Stimulated activated CD4-positive, alpha-beta T cell treated with anti-CD3 and anti-CD28 coated beads, TNF-alpha, amount 100 ng/mL, for 4 hours (primary cell): ENCODE measurements around the gene CIBAR2.
"Not testable (repeated sequence)": the region's sequence is repeated elsewhere in the genome, so short reads cannot be mapped to it uniquely, and the experiment has no call there.

Experiments used
- DNase-seq, 3 experiments: peaks; one replicate each; pipeline ENCODE4 v3.0.0-alpha.2; 2020; ENCODE audit warnings: low read depth in 3 of 3

Gene CIBAR2

DNA sequence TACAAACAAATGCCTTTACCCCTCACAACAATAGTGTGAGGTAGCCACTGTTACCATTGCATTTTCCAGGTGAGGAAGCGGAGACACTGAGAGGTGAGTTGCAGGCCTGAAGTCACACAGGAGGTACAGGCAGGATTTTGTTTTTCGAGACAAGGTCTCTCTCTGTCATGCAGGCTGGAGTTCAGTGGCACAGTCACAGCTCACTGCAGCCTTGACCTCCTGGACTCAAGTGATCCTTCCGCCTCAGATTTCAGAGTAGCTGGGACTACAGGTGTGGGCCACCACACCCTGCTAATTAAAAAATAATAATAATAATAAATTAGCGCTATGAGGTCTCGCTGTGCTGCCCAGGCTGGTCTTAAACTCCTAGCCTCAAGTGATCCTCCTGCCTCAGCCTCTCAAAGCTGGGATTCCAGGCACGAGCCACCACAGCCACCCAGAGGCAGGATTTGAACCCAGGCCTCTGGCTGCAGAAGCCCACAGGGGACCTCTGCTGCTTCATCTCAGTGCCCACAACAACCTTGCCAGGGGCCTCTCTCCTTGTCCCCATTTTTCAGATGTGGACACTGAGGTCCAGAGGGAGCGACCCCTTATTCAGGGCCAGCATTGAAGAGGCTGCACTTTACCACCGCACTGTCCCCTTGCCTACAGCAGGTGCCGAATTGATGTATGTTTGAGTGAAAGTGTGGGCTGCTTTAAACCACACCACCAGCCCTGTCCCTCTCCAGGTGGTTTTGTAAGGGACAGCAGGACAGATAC is 16.0 kb upstream of the CIBAR2 start:
- DNase-seq = no peak

GRCh38 chr16:85127379-85127723 is 15.1 kb upstream of the CIBAR2 start:
- no peak for DNase-seq

GRCh38 chr16:85126705-85127378 is 14.6 kb upstream of the CIBAR2 start:
- DNase-seq = peak; percentile 38 to 57 (median 52)

DNA sequence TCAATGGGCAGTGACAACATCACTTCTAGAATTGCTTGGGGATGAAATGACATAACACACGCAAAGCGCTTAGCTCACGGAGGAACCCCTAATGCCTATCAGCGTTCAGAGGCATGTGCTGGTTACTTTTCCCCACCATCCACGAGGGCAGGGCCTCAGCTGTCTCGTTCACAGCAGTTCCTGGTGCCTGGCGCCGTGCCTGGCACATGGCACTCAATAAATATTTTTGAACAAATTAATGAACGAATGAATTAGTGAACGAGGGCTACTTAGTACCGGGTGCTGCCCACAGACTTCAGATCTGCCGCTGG is 14.1 kb upstream of the CIBAR2 start:
- no peak for DNase-seq

DNA sequence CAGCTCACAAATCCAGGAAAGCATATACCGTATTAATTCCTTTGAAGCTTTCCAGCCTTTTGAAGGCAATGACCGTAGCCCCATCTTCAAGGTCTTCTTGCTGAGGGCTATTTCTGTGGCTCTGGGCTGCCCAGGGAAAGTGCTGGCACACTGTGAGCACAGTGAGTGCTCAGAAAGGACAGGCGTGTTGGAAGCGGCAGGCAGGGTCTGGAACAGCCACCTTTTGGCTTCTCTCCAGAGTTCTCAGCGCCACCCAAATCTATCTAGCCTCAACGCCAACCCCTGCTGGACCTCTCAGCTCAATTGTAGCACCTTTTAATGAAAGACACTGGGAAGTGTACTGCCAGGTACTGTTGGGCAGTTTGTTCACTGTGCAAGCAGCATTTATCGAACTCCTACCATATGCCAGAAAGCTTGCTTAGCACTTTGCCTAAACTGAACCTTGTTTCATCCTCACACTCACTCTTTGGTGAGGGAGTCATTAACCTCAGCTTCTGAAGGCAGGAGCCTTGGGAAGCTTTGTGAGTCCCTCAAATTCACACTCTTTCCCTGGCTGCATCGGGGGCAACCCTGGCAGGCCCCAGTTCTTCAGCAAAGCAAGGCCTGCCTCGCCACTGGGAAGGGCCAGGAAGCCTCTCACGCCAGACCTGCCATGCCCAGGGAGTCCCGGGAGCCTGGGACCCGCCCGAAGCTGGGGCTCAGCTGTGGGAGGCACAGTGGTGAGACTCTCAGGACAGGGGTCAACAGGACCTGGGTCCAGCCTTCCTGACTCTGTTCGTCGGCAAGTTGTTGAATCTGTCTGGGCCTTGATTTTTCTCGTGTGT is 13.5 kb upstream of the CIBAR2 start:
- DNase-seq = no peak

DNA sequence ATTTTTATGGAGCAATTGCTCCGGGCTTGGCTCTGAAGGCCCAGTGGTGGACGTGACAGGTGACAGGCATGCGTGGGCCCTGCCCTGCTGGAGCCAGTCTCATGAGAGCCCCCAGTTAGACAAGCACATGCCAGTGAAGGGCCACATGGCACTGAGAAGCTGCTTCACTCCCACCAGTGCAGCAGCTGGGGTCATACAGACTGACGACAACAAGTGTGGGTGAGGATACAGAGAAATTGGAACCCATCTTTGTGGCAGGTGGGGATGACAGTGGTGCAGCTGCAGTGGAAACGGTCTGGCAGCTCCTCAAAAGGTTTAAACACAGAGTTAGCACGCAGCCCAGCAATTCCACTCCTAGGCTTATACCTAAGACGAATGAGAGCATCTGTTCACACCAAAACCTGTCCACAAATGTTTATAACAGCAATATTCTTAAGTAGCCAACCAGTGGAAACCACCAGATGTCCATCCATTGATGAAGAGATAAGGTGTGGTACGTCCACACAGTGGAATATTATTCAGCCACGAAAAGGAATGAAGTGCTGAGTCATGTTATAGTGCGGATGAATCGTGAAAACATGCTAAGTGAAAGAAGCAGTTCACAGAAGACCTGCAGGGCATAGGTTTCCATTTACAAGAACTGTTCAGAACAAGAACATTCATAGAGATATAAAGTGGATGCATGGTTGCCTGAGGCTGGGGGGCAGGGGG is 12.5 kb upstream of the CIBAR2 start:
- DNase-seq = no peak

GRCh38 chr16:85123891-85124635 is 11.8 kb upstream of the CIBAR2 start:
- no peak for DNase-seq

DNA sequence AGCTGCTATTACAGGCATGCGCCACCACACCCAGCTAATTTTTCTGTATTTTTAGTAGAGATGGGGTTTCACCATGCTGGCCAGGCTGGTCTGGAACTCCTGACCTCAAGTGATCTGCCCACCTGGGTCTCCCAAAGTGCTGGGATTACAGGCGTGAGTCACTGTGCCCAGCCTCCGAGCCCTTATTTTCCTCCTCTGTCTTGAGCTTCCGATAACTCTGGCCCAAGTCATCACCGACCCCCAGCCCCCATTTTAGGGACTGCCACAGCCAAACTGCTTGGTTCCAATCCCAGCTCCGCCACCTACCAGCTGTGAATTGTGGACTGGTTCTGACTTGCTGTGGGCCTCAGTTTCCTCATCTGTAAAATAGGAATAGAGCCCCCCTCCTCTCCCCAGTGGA is 11.2 kb upstream of the CIBAR2 start:
- not testable (repeated sequence) for DNase-seq

DNA sequence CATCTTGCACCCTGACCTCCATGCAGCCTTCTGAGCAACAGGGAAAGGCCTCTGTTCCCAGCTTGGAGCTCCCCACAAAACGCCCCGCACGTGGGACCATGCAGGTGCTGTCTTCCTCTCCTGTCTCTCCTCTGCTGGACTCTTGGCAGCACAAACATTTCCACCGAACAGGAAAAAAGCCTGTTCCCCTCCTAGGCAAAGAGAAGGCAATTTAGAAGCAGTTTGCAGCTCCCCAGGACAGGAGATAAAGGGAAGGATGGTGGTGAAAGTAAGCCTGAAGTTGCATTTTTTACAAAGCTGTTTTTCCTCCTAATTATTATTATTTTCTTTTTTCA is 7.7 kb upstream of the CIBAR2 start:
- no peak for DNase-seq

GRCh38 chr16:85117418-85117817 is 5.1 kb upstream of the CIBAR2 start:
- DNase-seq = no peak

DNA sequence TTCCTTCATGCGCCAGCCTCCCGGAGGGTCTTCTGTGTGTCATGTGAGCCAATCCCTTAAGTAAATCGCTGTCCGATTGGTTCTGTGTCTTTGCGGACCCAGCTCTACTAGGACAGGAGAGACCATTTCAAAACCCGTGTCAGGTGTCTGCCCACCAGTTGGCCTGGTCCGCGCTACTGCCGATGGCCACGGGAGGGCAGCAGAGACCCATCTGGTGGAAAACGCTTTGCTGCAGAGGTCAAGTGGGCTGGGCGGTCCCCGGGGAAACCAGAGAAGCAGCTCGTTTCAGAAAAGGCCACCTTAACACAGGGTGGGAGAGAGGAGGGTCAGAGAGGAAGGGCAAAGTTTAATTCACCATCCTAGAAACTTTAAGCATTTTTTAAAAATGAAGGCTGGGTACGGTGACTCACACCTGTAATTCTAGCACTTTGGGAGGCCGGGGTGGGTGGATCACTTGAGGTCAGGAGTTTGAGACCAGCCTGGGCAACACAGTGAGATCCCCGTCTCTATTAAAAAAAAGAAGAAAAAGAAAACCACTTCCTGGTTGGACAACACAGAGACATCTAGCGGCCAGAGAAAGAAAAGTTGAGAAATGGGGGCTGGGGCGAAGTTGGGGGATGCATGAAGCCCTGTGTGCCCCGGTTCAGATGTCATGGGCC is 2.8 kb upstream of the CIBAR2 start:
- DNase-seq = peak; percentile 69 to 74 (median 70)

- no peak for DNase-seq
Observed at GRCh38 chr16:85113913-85114312, 1.6 kb upstream of the CIBAR2 start.

DNA sequence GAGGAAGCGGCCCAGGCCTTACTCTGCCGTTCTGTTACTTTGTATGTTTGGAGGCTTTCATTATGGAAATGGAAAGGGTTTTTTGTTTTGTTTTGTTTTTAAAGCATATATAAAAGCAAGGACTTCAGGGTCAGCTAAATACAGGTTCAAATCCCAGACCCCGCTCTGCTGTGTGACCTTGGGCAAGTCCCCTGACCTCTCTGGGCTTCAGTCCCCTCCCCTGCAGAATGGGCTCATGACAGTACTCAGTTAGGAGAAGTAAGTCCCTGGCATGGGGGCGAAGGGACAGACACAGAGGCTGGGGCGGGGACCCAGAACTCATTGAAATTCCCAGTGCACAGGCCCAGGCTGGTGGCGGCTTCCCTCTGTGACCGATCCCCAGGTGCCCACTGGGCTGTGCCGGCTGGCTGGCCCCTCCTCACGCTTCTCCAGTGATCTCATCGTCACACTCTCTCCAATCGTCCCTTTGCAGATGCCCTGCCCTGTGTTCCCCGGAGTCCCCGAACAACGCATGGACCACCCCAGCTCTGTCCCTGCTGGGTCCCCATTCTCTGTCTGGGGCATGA is 979 bp upstream of the CIBAR2 start:
- DNase-seq = no peak

DNA sequence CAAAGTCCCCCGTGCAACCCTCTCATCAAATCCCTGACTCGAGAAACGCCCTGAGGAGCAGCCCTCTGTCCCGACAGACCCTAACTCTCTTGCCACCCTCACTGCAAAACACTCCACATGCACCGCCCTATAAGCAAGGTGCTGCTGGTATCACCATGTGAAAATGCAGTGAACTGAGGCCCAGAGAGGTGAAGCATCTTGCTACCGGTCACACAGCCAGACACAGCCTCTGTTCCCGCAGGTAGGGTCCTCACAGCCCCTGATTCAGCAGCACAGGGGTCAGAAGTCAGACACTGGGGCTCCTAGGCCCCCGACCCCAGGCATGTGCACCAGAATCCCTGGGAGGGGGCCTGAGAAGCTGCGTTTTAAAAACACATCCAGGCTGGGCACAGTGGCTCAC is 1.1 kb downstream of the CIBAR2 start:
- DNase-seq = no peak

GRCh38 chr16:85110105-85110504 is 2.2 kb downstream of the CIBAR2 start:
- DNase-seq = no peak

DNA sequence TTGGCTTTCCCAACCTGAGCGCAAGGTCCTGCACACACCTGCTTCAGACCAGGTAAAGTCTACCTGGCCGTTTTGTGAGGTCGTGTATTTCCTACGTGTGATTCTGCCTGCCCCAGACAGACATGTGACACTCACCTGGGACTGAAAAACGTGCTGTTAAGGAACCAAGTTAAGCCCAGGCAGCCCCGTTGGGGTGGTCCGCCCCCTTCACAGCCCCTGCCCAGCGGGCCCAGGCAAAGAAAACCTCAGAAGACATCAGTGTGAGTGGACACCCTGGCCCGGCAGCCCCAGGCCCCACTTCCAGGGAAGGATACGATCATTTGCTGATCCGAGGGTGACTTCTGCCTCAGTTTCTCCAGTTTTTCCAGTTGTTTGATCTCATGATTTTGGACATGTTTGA is 4.7 kb downstream of the CIBAR2 start:
- no peak for DNase-seq

DNA sequence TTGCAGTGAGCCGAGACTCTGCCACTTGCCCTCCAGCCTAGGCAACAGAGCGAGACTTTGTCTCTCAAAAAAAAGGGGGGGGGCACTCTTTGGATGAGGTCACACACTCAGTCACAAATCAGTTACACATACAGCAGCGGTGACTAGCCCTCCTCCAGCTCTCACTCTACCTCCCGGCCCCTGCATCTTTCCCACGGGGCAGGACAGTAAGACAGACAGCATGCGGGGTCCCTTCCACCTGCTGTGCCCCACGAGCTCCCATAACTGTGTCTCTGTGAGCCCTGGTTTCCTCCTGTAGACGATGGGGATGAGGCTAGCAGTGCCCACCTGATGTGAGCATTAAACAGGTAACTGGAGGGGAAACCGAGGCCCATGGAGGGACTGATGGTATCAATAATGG is 5.2 kb downstream of the CIBAR2 start:
- DNase-seq = no peak

DNA sequence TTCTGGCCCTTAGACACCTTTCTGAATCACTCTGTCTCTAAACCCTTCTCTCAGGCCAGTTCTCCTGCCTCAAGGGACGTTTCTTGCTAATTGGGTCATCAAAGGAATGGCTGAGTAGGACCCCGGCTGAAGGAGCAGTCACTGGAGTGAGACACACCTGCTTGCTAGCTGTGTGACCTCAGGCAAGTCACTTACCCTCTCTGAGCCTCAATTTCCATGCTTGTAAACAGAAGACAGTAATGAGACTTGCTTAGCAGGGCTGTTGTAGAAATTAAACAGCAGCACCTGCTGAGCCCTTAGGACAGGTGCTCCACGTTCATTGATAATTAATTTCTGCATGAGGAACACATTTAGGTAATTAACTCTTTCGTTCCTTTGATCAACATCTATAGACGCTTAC is 6.8 kb downstream of the CIBAR2 start:
- DNase-seq = no peak

GRCh38 chr16:85104821-85105391 is 7.4 kb downstream of the CIBAR2 start:
- DNase-seq = no peak

DNA sequence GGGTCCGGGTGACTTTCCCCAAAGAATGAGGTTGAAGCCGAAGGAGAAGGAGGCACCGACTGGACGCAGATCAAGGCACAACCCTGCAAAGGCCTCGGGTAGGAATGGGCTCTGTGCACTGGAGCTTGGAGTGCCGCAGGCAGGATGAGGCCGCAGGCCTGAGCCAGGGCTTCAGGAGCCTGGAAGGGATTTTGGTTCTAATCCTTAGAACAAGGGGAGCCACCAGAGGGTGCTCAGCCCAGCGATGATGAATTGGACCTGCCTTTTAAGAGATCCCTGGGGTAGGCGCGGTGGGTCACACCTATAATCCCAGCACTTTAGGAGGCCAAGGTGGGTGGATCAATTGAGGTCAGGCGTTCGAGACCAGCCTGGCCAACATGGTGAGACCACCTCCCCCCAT is 8.1 kb downstream of the CIBAR2 start:
- DNase-seq = no peak
